Kidney (tissue), 14 donors: ENCODE data around the gene PIGO. TPM values are rescaled to one million over a fixed set of nuclear protein-coding genes. Genes with fewer than 3 reads are reported as not detected.

ENCODE experiments used
- DNase-seq, 5 donors: peaks; one replicate each; pipeline ENCODE4 v3.0.0-alpha.2; 2013 to 2020
- FAIRE-seq: peaks from 2 replicates; lab custom pipeline; 2012; peaks lifted over from hg19 to GRCh38; lab: Jason Lieb, UNC
- H3K27ac ChIP-seq, 2 donors: one replicate each; pipeline ENCODE4 v1.7.0; 2013; ENCODE audit warnings: low read depth in 2 of 2, low read length in 2 of 2, inconsistent platforms in 1 of 2
- H3K27me3 ChIP-seq: one replicate; pipeline ENCODE4 v1.7.1; 2013; ENCODE audit warnings: low read length, inconsistent platforms; ENCODE audit not compliant: control insufficient read depth, insufficient read depth
- H3K36me3 ChIP-seq, 3 donors: one replicate each; pipeline versions ENCODE4 v1.7.0 to v1.7.1; 2013; ENCODE audit warnings: low read length in 3 of 3, control low read depth in 1 of 3, inconsistent platforms in 1 of 3; ENCODE audit not compliant: insufficient read depth in 3 of 3, control insufficient read depth in 2 of 3
- H3K4me1 ChIP-seq, 3 donors: one replicate each; pipeline versions ENCODE4 v1.7.0 to v1.7.1; 2013; ENCODE audit warnings: low read length in 3 of 3, inconsistent platforms in 1 of 3, low read depth in 1 of 3; ENCODE audit not compliant: control insufficient read depth in 2 of 3, insufficient read depth in 2 of 3
- H3K4me3 ChIP-seq, 3 donors: one replicate each; pipeline versions ENCODE4 v1.7.0 to v1.8.1; 2013; ENCODE audit warnings: low read length in 3 of 3, control low read depth in 1 of 3, inconsistent platforms in 1 of 3
- H3K9ac ChIP-seq, 3 donors: one replicate each; pipeline versions ENCODE4 v1.7.0 to v1.7.1; 2013; ENCODE audit warnings: low read length in 3 of 3, control low read depth in 1 of 3, inconsistent platforms in 1 of 3
- H3K9me3 ChIP-seq, 3 donors: one replicate each; pipeline versions ENCODE4 v1.7.0 to v1.7.1; 2013; ENCODE audit warnings: low read length in 3 of 3, control low read depth in 1 of 3, inconsistent platforms in 1 of 3; ENCODE audit not compliant: control insufficient read depth in 2 of 3, insufficient read depth in 1 of 3
- intact Hi-C: fragments of 100-400 bp; cut with DNase I; formaldehyde crosslinking; loops from one replicate; pipeline ENCODE4 v1.11.1; 2022
- polyA plus RNA-seq: library from polyadenylated mRNA; stranded (reverse); fragments of 350-450 nt; fragmentation: Illumina TruSeq; extraction: RNeasy Lipid Tissue Mini Kit (QIAGEN cat#74804); gene quantifications from one replicate; pipeline ENCODE4 v1.2.3, GENCODE V29; 2014; ENCODE audit warnings: low read depth, low replicate concordance; ENCODE audit not compliant: insufficient read depth
- total RNA-seq: library from RNA; stranded (reverse); fragmentation: NEBNext Ultra II Directional; extraction: Animal tissue kit (Norgen Biotek cat#: 25700); gene quantifications from one replicate; pipeline ENCODE4 v1.2.1, GENCODE V29; 2021
- TF ChIP-seq, protein P1 (sequence below): IDR thresholded peaks from 3 replicates; pipeline ENCODE4 v1.5.1; 2012; ENCODE audit warnings: mild to moderate bottlenecking, moderate library complexity, borderline replicate concordance; ENCODE audit not compliant: insufficient read depth; ENCODE audit errors: extremely low read depth
- donor health status: control.
- donor health status: control.
- donor health status: control.
- donor health status: control.
- donor health status: control.
- donor health status: DM: yes; HTN: yes; CAD: no.
- donor health status: Normal renal cell carcinoma (clear cell type).

Gene PIGO
- total and polyA plus RNA-seq, 2 donors from 2014 or later = 28.1 to 34.9 TPM

DNA sequence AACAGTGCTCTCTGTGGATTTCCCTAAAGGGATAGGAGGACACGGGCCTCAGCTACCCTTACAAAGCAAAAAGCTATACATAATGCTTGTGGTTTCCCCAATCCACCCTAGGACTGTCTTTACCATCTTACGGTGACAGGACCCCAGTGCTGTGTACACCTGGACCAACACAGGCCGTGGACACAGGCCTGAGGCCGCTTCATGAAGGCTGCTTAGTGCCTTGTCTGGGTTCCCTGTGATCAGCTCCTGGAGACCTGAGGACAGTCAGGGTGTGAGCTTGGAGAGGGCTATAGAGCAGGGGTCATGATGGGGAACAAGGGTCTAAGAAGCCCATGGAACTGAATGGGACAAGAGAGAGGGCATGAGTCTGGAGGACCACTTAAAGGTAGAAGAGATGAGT lies 19.5 kb downstream of the PIGO start:
- Histone ChIP-seq H3K27ac (no peak overlapping the region), H3K27me3 (no peaks in the 10 kb centered on the region), H3K36me3 (peaks cover 0 to 5% (median 0%) of the 10 kb centered on the region in 3 donors), H3K4me1 (peaks cover 0 to 14% (median 12%) of the 10 kb centered on the region in 3 donors), H3K9ac (no peak overlapping the region), H3K4me3 (no peak overlapping the region), H3K9me3 (no peaks in the 10 kb centered on the region)
- FAIRE-seq (no peak), DNase-seq (no peak)
- TF ChIP-seq, protein P1, sequence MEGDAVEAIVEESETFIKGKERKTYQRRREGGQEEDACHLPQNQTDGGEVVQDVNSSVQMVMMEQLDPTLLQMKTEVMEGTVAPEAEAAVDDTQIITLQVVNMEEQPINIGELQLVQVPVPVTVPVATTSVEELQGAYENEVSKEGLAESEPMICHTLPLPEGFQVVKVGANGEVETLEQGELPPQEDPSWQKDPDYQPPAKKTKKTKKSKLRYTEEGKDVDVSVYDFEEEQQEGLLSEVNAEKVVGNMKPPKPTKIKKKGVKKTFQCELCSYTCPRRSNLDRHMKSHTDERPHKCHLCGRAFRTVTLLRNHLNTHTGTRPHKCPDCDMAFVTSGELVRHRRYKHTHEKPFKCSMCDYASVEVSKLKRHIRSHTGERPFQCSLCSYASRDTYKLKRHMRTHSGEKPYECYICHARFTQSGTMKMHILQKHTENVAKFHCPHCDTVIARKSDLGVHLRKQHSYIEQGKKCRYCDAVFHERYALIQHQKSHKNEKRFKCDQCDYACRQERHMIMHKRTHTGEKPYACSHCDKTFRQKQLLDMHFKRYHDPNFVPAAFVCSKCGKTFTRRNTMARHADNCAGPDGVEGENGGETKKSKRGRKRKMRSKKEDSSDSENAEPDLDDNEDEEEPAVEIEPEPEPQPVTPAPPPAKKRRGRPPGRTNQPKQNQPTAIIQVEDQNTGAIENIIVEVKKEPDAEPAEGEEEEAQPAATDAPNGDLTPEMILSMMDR = no peak
- intact Hi-C loops = no loop called here

DNA sequence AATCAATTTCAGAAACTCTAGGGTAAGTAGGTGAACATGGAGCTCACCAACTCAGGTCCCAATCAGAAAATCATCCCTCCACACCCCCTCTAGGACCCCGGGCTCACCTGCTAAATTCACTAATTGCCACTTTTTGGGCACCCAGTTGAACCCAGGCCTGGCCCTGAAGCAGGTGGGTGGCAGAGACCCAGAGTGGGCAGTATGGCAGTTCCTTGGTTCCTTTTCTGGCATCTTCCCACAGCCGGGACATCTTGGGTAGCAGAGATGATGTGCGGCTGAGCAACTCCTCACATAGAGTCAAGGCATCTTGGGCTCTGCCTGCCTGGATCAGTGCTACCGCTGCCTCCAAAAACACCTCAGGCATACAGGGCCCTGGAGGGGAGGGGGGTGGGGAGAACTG lies 21.0 kb downstream of the PIGO start:
- no peak for FAIRE-seq

DNA sequence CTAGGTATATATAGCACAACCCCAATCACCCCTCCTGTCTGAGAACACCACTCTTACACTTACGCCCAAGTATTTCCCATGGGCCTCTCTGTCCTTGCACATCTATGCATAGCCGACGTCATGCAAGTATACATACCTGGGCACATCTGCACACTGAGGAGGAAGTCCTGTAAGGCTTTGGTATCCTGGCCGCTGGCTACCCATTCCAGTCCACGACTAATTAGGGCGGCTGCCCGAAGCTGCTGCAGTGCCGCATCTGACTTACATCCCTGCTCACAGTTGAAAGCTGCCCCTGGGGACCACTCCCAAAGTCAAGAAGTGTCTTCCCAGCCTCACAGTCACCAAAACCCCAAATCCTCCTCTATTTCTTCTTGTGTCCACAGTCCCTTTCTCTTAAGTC lies 21.6 kb downstream of the PIGO start:
- TF ChIP-seq, protein P1 = no peak
- intact Hi-C loops = no loop called here
- Histone ChIP-seq H3K9me3 (no peaks in the 10 kb centered on the region), H3K36me3 (peaks cover 0 to 5% (median 0%) of the 10 kb centered on the region in 3 donors), H3K9ac (no peak overlapping the region), H3K27me3 (no peaks in the 10 kb centered on the region), H3K27ac (no peak overlapping the region), H3K4me3 (no peak overlapping the region), H3K4me1 (peaks cover 3 to 27% (median 24%) of the 10 kb centered on the region in 3 donors)
- FAIRE-seq (no peak), DNase-seq (no peak)

More for the DNA sequence above, 21.0 kb downstream of the PIGO start:
- DNase-seq = no peak
- TF ChIP-seq, protein P1 = no peak
- no peak overlapping the region for H3K9ac ChIP-seq
- H3K27me3 ChIP-seq = no peaks in the 10 kb centered on the region
- H3K4me3 ChIP-seq = no peak overlapping the region
- H3K9me3 ChIP-seq = no peaks in the 10 kb centered on the region
- no peak overlapping the region for H3K27ac ChIP-seq
- H3K4me1 ChIP-seq = peaks cover 0 to 21% (median 18%) of the 10 kb centered on the region in 3 donors
- peaks cover 0 to 5% (median 0%) of the 10 kb centered on the region in 3 donors for H3K36me3 ChIP-seq
- intact Hi-C loops = no loop called here

DNA sequence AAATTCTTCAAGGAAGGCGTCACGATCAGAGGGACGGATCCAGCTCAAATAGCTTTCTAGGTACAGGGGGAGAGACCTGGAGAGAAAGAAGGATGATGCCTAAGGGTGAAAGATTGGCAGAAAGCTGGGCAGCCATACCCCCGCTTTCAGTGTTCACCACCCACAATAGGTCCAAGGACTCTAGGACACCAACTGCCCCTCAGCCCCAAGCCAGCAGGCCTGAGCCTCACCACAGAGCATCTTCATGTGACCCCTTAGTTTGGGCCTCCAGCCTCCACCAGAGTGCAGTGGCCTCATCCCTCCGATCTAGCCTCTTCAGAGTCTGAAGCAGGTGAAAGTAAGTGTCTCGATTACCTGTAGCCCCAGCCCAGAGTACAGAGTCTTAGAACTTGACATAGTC lies 22.2 kb downstream of the PIGO start:
- DNase-seq (no peak), FAIRE-seq (no peak)
- H3K36me3 ChIP-seq = peaks cover 0 to 5% (median 0%) of the 10 kb centered on the region in 3 donors
- H3K4me3 ChIP-seq = no peak overlapping the region
- H3K27ac ChIP-seq = no peak overlapping the region
- intact Hi-C loops = no loop called here
- H3K27me3 ChIP-seq = no peaks in the 10 kb centered on the region
- H3K9me3 ChIP-seq = no peaks in the 10 kb centered on the region
- H3K4me1 ChIP-seq = peaks cover 4 to 27% (median 26%) of the 10 kb centered on the region in 3 donors
- H3K9ac ChIP-seq = no peak overlapping the region
- TF ChIP-seq, protein P1 = no peak
